HL-60 (cell line): ENCODE data around the gene FLYWCH1.

Experiments
- GABPA ChIP-seq: IDR thresholded peaks from 2 replicates; pipeline ENCODE4 v1.6.1; 2012; ENCODE audit warnings: low read depth
- POLR2AphosphoS5 ChIP-seq: IDR thresholded peaks from 2 replicates; pipeline ENCODE4 v1.6.1; 2012; ENCODE audit warnings: low read depth
- SPI1 ChIP-seq: IDR thresholded peaks from 2 replicates; pipeline ENCODE4 v1.6.1; 2012; ENCODE audit warnings: low read depth, mild to moderate bottlenecking, borderline replicate concordance
- TF ChIP-seq, protein P1 (sequence below): IDR thresholded peaks from one replicate; pipeline ENCODE4 v1.5.1; 2011; ENCODE audit warnings: low read length, control low read depth, inconsistent platforms; ENCODE audit not compliant: insufficient read depth
- TF ChIP-seq, protein P2 (sequence below): IDR thresholded peaks from 2 replicates; pipeline ENCODE4 v1.6.1; 2012; ENCODE audit warnings: low read depth; ENCODE audit not compliant: insufficient replicate concordance

DNA sequence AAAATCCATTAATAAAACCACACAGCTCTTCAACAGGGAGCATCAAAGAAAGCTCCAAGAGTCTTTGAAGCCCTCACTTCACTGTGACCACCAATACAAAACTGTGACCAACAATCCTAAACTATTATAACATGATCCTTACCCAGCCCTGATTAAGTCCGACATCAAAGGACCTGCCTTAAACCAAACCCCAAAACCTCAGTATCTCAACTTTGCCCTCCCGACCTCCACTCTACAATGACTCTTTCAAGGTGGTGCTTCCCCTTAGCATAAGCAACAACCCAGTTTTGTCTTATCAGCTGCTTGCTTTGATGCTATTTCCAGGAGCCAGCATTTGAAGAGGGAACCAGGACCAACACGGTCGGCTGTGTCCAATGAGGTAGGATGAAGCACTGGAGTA lies 45.3 kb upstream of the FLYWCH1 start:
- TF ChIP-seq, protein P1, sequence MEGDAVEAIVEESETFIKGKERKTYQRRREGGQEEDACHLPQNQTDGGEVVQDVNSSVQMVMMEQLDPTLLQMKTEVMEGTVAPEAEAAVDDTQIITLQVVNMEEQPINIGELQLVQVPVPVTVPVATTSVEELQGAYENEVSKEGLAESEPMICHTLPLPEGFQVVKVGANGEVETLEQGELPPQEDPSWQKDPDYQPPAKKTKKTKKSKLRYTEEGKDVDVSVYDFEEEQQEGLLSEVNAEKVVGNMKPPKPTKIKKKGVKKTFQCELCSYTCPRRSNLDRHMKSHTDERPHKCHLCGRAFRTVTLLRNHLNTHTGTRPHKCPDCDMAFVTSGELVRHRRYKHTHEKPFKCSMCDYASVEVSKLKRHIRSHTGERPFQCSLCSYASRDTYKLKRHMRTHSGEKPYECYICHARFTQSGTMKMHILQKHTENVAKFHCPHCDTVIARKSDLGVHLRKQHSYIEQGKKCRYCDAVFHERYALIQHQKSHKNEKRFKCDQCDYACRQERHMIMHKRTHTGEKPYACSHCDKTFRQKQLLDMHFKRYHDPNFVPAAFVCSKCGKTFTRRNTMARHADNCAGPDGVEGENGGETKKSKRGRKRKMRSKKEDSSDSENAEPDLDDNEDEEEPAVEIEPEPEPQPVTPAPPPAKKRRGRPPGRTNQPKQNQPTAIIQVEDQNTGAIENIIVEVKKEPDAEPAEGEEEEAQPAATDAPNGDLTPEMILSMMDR: no peak
- no peak for TF ChIP-seq POLR2AphosphoS5
- TF ChIP-seq, protein P2, sequence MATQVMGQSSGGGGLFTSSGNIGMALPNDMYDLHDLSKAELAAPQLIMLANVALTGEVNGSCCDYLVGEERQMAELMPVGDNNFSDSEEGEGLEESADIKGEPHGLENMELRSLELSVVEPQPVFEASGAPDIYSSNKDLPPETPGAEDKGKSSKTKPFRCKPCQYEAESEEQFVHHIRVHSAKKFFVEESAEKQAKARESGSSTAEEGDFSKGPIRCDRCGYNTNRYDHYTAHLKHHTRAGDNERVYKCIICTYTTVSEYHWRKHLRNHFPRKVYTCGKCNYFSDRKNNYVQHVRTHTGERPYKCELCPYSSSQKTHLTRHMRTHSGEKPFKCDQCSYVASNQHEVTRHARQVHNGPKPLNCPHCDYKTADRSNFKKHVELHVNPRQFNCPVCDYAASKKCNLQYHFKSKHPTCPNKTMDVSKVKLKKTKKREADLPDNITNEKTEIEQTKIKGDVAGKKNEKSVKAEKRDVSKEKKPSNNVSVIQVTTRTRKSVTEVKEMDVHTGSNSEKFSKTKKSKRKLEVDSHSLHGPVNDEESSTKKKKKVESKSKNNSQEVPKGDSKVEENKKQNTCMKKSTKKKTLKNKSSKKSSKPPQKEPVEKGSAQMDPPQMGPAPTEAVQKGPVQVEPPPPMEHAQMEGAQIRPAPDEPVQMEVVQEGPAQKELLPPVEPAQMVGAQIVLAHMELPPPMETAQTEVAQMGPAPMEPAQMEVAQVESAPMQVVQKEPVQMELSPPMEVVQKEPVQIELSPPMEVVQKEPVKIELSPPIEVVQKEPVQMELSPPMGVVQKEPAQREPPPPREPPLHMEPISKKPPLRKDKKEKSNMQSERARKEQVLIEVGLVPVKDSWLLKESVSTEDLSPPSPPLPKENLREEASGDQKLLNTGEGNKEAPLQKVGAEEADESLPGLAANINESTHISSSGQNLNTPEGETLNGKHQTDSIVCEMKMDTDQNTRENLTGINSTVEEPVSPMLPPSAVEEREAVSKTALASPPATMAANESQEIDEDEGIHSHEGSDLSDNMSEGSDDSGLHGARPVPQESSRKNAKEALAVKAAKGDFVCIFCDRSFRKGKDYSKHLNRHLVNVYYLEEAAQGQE: no peak
- no peak for TF ChIP-seq GABPA
- no peak for TF ChIP-seq SPI1
